ENCODE results near the gene SCFD2. TPM values are rescaled to one million over a fixed set of nuclear protein-coding genes. Genes with fewer than 3 reads are reported as not detected.
"Not testable (repeated sequence)": the region's sequence is repeated elsewhere in the genome, so short reads cannot be mapped to it uniquely, and the experiment has no call there.

SCFD2 gene
- total and polyA plus RNA-seq, 7 donors = 5.8 to 13.3 (median 11.2) TPM

DNA sequence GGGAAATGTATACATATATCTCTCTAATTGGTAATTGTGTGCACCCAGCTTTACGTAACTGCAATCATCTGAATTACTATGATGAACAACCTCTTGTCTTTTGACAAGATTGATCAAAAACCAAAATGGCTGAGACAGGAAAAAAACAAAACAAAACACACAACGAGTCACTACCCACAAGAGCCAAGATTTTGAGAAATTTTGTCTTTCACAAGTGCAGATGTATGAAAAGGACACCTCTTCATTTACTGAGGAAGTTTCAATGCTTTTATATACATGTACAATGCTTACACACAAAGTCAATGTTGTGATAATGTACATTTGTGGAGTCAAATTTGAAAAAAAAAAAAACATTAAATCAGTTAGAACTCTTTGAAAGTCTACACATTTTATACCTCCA, 224.6 kb downstream of the SCFD2 start:
- TF ChIP-seq, protein P1, sequence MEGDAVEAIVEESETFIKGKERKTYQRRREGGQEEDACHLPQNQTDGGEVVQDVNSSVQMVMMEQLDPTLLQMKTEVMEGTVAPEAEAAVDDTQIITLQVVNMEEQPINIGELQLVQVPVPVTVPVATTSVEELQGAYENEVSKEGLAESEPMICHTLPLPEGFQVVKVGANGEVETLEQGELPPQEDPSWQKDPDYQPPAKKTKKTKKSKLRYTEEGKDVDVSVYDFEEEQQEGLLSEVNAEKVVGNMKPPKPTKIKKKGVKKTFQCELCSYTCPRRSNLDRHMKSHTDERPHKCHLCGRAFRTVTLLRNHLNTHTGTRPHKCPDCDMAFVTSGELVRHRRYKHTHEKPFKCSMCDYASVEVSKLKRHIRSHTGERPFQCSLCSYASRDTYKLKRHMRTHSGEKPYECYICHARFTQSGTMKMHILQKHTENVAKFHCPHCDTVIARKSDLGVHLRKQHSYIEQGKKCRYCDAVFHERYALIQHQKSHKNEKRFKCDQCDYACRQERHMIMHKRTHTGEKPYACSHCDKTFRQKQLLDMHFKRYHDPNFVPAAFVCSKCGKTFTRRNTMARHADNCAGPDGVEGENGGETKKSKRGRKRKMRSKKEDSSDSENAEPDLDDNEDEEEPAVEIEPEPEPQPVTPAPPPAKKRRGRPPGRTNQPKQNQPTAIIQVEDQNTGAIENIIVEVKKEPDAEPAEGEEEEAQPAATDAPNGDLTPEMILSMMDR (IDR thresholded peaks at IDR 0.05) = no peak
- no peaks in the 10 kb centered on the region for H3K4me1 ChIP-seq
- 78 to 92% (median 85%) methylated on average over 2 of the region's 2 CpGs for WGBS, 3 donors

GRCh38 chr4:53139256-53139655, 226.6 kb downstream of the SCFD2 start:
- ATAC-seq; DNase-seq; H3K27me3 ChIP-seq (ENCODE audit: insufficient read depth in 3 of 3, low read length in 2 of 3); H3K36me3 ChIP-seq (ENCODE audit: insufficient read depth in 1 of 2, low read depth in 1 of 2); H3K9me3 ChIP-seq; H3K27ac ChIP-seq; H3K4me3 ChIP-seq; H3K4me1 ChIP-seq; intact Hi-C loops (cut with DNase I): not testable (repeated sequence)
- WGBS, 3 donors = 94 to 99% (median 95%) methylated on average over 20 to 30 of the region's 32 CpGs

More for the DNA sequence above, 224.6 kb downstream of the SCFD2 start:
- Histone ChIP-seq H3K36me3 (ENCODE audit: insufficient read depth in 1 of 2, low read depth in 1 of 2) (peaks cover 0 to 18% of the 10 kb centered on the region in 2 donors), H3K4me3 (no peak overlapping the region), H3K9me3 (no peaks in the 10 kb centered on the region), H3K27me3 (ENCODE audit: insufficient read depth in 3 of 3, low read length in 2 of 3) (no peaks in the 10 kb centered on the region), H3K27ac (no peak overlapping the region)
- DNase-seq (no peak), ATAC-seq (no peak)
- intact Hi-C loops (cut with DNase I) = no loop called here

DNA sequence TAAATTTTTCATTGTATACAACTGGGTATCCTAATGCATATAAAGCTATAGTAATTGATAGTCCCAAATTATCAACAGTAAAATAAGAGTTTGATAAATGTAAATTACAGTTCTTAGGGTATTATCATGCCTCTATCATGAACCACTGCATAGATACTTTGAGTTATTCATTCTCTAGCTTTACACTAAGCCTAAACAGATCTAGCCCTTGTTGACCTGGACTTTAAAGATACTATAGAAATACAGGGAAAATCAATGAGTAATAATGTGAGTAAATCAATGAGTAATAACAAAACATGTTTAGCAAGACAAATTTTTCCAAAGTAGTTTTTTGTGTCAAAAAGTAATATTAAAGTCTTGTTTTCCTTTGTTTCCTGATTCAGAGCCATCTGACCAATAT, 228.4 kb downstream of the SCFD2 start:
- H3K36me3 ChIP-seq (ENCODE audit: insufficient read depth in 1 of 2, low read depth in 1 of 2) = no peaks in the 10 kb centered on the region
- H3K27me3 ChIP-seq (ENCODE audit: insufficient read depth in 3 of 3, low read length in 2 of 3) = no peaks in the 10 kb centered on the region
- ATAC-seq (no peak), DNase-seq (no peak)
- no peaks in the 10 kb centered on the region for H3K4me1 ChIP-seq
- TF ChIP-seq, protein P1 (IDR thresholded peaks at IDR 0.05) = no peak
- no peak overlapping the region for H3K27ac ChIP-seq
- no peak overlapping the region for H3K4me3 ChIP-seq
- intact Hi-C loops (cut with DNase I) = no loop called here
- H3K9me3 ChIP-seq = no peaks in the 10 kb centered on the region

DNA sequence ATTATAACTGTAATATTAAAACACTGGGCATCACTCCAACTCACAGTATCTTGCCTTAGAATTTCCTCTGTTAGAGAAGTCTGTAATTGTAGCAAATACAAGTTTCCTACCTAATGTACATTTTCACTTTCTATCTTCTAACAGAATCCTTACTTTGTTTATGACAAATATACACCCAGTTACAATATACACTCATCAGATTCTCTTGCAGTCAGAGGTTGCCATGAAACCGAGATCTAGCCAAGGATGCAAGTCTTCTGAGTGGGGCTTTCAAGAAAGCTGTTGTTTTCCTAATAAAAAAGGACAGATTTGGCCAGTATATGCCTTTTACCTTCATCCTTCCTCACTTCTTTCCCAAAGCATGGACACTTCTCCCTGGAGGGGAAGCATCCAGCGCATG, 228.9 kb downstream of the SCFD2 start:
- no peak overlapping the region for H3K4me3 ChIP-seq
- intact Hi-C loops (cut with DNase I) = no loop called here
- no peaks in the 10 kb centered on the region for H3K36me3 ChIP-seq (ENCODE audit: insufficient read depth in 1 of 2, low read depth in 1 of 2)
- H3K9me3 ChIP-seq = no peaks in the 10 kb centered on the region
- no peaks in the 10 kb centered on the region for H3K27me3 ChIP-seq (ENCODE audit: insufficient read depth in 3 of 3, low read length in 2 of 3)
- WGBS, 3 donors = 95 to 99% (median 95%) methylated on average over 2 of the region's 2 CpGs
- peaks cover 3% of the 10 kb centered on the region for H3K4me1 ChIP-seq
- no peak for ATAC-seq
- no peak overlapping the region for H3K27ac ChIP-seq
- DNase-seq = no peak
- TF ChIP-seq, protein P1 (IDR thresholded peaks at IDR 0.05) = no peak

GRCh38 chr4:53132132-53132891, 233.5 kb downstream of the SCFD2 start:
- TF ChIP-seq, protein P1 (IDR thresholded peaks at IDR 0.05) = no peak
- intact Hi-C loops (cut with DNase I) = no loop called here
- DNase-seq (no peak), ATAC-seq (no peak)
- H3K27me3 ChIP-seq (ENCODE audit: insufficient read depth in 3 of 3, low read length in 2 of 3) = no peaks in the 10 kb centered on the region
- H3K4me3 ChIP-seq = no peak overlapping the region
- 17 to 34% (median 23%) methylated on average over 4 of the region's 4 CpGs for WGBS, 3 donors
- no peaks in the 10 kb centered on the region for H3K9me3 ChIP-seq
- H3K27ac ChIP-seq = no peak overlapping the region
- H3K36me3 ChIP-seq (ENCODE audit: insufficient read depth in 1 of 2, low read depth in 1 of 2) = no peaks in the 10 kb centered on the region
- H3K4me1 ChIP-seq = peaks cover 21% of the 10 kb centered on the region
